LNCaP clone FGC (cell line): Measurements from ENCODE around the gene CELSR2.

Experiments used
- DNase-seq: peaks from one replicate; pipeline ENCODE4 v3.0.0-alpha.2; 2011; ENCODE audit warnings: low read depth
- H3K4me3 ChIP-seq: 2 replicates; pipeline ENCODE4 v1.5.1; 2011; ENCODE audit warnings: mild to moderate bottlenecking, low read depth, low read length, control low read depth
- TF ChIP-seq, protein P1 (sequence below): IDR thresholded peaks from 2 replicates; pipeline ENCODE4 v1.5.1; 2012; ENCODE audit warnings: mild to moderate bottlenecking; ENCODE audit not compliant: control insufficient read depth, insufficient read depth; ENCODE audit errors: extremely low read depth

CELSR2 gene

DNA sequence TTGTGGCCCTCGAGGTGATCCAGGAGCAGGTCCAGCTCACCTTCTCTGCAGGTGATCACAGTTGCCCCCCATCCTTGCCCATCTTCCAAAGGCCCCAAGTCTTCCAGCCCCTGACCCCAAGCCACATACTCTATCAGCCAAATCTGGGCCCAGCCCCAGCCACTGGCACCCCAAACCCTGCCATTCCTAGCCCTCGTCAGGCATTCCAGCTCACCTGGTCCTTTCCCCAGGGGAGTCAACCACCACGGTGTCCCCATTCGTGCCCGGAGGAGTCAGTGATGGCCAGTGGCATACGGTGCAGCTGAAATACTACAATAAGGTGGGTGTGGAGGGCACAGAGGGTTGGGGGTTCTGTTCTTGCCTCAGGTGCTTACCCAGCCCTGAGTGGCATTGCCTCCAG is 12.2 kb downstream of the CELSR2 start:
- TF ChIP-seq, protein P1, sequence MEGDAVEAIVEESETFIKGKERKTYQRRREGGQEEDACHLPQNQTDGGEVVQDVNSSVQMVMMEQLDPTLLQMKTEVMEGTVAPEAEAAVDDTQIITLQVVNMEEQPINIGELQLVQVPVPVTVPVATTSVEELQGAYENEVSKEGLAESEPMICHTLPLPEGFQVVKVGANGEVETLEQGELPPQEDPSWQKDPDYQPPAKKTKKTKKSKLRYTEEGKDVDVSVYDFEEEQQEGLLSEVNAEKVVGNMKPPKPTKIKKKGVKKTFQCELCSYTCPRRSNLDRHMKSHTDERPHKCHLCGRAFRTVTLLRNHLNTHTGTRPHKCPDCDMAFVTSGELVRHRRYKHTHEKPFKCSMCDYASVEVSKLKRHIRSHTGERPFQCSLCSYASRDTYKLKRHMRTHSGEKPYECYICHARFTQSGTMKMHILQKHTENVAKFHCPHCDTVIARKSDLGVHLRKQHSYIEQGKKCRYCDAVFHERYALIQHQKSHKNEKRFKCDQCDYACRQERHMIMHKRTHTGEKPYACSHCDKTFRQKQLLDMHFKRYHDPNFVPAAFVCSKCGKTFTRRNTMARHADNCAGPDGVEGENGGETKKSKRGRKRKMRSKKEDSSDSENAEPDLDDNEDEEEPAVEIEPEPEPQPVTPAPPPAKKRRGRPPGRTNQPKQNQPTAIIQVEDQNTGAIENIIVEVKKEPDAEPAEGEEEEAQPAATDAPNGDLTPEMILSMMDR, result no peak
- no peak for DNase-seq
- no peak overlapping the region for H3K4me3 ChIP-seq

DNA sequence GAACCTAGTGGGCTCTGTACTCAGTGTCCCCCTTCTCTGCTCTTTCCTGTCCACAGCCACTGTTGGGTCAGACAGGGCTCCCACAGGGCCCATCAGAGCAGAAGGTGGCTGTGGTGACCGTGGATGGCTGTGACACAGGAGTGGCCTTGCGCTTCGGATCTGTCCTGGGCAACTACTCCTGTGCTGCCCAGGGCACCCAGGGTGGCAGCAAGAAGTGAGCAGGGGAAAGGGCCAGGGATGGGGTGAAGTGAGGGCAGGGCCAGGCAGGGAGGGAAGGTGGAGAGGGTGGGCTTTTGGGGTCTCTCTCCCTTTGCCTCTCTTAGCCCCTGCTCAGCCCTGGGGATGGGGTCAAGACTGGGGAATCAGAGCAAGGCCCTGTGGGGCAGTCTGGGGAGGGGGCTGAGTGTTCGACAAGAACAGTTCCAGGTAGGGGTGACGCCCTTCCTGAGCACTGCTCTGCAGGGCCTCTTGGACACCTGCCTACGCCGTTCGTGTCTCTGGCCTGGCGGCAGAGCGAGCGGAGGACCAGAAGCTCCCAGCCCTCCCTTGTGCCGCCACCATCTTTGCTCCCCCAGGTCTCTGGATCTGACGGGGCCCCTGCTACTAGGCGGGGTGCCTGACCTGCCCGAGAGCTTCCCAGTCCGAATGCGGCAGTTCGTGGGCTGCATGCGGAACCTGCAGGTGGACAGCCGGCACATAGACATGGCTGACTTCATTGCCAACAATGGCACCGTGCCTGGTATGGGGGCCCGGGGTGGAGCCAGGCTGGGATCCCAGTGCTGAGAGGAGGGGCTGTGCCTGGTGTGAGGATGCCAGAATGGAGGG is 13.1 kb downstream of the CELSR2 start:
- H3K4me3 ChIP-seq, result no peak overlapping the region
- TF ChIP-seq, protein P1, result no peak
- no peak for DNase-seq

DNA sequence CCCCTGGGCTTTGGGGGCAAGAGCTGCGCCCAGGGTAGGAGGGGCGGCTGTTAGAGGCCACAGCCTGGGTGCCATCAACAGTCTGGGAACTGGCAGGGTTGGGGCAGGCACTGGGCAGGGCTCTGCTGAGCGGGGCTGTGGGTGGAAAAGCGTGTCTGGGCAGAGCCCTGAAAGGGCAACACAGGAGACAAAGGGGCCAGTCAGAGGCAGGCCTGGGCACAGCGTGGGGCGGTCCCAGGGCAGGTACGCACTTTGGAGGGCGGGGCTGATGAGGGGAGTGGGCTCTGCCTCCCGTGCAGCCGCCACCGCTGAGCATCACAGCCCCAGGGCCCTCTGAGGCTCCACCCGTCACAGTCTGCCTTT is 13.9 kb downstream of the CELSR2 start:
- TF ChIP-seq, protein P1, result no peak
- no peak overlapping the region for H3K4me3 ChIP-seq
- no peak for DNase-seq

DNA sequence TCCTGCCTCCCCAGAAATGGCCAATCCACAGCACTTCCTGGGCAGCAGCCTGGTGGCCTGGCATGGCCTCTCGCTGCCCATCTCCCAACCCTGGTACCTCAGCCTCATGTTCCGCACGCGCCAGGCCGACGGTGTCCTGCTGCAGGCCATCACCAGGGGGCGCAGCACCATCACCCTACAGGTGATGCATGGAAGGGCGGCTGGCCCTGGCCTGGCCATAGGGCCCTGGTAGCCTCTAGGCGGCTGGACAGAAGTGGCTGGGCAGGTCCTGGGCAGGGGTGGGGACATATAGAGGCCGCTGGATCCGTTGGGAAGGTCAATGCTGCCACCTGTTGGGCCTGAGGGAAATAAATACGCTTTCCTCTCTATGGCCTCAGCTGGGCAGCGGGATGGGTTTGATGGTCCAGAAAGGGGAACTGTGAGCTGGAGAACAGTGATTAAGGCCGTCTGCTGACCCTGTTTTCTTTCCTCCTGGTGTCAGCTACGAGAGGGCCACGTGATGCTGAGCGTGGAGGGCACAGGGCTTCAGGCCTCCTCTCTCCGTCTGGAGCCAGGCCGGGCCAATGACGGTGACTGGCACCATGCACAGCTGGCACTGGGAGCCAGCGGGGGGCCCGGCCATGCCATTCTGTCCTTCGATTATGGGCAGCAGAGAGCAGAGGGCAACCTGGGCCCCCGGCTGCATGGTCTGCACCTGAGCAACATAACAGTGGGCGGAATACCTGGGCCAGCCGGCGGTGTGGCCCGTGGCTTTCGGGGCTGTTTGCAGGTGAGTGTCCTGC is 14.4 kb downstream of the CELSR2 start:
- TF ChIP-seq, protein P1, result peak; percentile 98

DNA sequence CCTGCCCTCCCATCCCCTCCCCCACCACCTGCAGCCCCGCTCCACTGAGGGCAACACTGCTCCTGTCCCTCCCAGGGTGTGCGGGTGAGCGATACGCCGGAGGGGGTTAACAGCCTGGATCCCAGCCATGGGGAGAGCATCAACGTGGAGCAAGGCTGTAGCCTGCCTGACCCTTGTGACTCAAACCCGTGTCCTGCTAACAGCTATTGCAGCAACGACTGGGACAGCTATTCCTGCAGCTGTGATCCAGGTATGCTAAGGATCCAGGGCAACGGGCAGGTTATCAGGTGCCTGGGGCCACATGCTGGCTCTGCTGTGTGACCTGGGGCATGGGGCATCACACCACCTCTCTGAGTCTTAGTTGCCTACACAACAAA is 15.0 kb downstream of the CELSR2 start:
- DNase-seq, result no peak
- TF ChIP-seq, protein P1, result no peak
- H3K4me3 ChIP-seq, result no peak overlapping the region

More for the DNA sequence above, 14.4 kb downstream of the CELSR2 start:
- peak; percentile 97 for DNase-seq
- no peak overlapping the region for H3K4me3 ChIP-seq

DNA sequence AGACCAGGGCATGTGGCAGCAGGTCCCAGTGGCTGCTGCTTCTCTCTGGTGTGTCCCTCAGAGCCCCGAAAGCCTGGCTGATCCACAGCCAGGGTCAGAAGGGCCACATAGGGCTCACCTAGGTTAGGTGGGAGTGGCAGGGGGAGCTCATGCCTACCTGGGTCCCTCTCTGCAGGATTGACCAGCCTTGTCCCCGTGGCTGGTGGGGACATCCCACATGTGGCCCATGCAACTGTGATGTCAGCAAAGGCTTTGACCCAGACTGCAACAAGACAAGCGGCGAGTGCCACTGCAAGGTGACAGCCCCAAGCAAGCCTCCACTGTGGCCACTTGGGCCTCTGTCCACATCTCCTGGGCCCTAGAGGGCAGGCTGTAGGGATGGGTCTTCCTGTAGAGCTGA is 15.7 kb downstream of the CELSR2 start:
- TF ChIP-seq, protein P1, result no peak
- H3K4me3 ChIP-seq, result no peak overlapping the region
- DNase-seq, result no peak
